HG03066 (cell line): ENCODE results near the gene GNG7.
"Not testable (repeated sequence)": the region's sequence is repeated elsewhere in the genome, so short reads cannot be mapped to it uniquely, and the experiment has no call there.

ENCODE experiments used
- ATAC-seq: cut with Tn5 transposase; IDR thresholded peaks from one replicate; pipeline ENCODE4 v1.9.1; 2021; ENCODE audit warnings: low read depth; ENCODE audit not compliant: unreplicated experiment

Gene GNG7

DNA sequence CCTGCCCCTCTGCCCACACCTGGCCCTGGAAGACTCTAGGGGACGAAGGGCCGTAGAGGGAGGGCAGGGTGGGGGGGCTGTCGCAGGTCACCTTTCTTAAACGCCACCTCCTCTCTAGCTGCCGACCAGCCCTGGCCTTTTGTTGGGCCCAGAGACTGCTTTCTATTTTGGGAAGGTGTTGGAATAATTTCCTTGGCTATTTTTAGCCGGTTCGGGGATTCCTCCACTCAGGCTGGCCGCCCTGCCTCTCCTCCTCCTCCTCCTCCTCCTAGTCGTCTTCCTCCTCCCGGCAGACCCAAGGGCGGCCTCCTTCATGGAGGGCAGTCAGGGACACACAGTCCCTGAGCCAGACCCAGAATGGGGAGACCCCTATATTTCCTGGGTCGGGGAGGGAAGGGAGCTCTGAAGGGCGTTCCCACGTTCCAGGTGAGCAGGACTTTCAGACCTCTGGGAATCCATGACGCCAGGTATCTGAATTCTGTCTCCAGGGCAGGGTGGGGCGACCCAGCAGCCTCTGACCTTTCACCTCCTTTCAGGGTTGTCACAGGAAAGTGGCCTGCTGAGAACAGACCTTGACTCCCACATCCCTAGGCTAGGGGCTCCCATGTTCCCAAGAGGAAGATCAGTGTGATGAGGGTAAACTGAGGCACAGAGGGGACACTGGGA, 206.7 kb downstream of the GNG7 start:
- no peak for ATAC-seq

DNA sequence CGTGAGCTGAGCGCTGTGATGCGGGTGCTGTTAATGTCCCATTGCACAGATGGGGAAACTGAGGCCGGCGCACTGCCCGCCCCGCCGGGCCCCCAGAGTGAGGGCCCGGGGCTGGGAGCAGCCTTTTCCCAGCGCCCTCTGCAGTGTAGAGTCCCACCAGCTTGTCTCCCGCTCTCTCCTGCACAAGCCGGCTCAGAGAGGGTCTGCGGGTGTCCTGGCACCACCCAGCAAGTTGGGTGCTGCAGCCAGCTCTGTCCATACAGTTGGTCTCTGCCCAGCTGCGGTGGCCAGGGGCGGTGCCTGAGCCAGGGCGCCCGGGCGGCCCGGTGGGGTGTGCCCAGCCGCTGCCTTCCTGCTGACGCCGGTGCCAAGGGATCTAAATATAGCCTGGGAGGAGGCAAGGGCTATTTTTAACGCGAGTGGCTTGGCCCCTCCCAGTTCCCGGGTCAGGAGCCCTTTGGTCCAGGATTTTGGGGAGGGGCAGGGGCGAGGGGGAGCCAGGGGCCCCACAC, 207.3 kb downstream of the GNG7 start:
- no peak for ATAC-seq

DNA sequence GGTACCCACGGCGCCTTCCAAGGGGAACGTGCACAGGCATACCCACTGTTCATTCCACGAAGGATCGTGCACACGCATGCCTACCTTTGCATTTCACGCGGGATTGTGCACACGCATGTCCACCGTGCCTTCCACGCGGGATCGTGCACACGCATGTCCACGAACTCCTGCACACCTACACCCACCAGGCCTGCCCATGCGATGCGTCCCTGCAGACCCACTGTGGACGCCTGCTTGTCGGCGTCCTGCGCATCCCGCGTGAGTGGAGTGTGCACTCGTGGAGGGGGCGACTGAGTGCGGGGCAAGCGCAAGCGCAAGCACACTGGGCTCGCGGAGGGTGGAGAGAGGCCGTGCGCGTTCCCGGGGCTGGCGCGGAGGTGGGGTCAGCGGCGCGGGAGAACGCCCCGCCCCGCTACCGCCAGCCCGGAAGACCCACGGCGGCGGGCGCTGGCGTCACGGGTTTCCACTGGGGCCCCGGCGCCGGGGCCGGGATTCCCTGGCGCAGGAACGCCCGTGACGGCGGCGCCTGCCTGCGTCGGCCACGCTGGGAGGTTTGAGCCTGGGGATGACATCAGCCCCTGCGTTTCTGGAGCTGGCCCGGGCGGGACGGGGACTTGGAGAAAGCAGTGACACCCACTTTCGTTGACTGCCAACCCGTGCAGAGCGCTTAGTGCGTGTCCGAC, 207.9 kb downstream of the GNG7 start:
- peak; percentile 54 for ATAC-seq

DNA sequence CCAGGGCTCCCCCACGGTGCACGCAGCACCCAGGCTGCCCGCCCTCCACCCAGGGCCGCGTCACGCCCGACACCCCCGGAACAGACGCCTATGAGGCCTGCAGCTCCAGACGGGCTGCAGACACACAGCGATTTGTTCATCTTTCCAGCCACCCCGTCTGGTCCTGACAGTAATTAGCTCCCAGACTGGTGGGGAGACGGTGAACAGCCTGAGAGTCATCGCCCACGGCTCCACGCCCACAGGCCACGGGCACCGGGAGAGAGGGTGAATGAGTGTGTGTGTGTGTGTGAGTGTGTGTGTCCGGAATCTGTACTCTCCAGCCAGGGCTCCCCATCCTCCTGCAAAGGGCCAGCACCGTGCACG, 208.4 kb downstream of the GNG7 start:
- no peak for ATAC-seq

DNA sequence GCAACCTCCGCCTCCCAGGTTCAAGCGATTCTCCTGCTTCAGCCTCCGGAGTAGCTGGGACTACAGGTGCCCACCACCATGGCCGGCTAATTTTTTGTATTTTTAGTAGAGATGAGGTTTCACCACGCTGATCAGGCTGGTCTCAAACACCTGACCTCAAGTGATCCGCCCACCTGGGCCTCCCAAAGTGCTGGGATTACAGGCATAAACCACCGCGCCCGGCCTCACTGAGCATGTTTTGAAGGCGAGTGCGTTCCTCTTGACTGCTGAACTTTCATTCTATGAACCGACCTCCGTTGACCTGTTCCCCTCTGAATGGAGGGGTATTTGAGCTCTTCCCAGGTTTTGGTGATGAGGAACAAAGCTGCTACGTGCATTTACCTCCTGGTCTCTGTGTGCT, 209.0 kb downstream of the GNG7 start:
- not testable (repeated sequence) for ATAC-seq

DNA sequence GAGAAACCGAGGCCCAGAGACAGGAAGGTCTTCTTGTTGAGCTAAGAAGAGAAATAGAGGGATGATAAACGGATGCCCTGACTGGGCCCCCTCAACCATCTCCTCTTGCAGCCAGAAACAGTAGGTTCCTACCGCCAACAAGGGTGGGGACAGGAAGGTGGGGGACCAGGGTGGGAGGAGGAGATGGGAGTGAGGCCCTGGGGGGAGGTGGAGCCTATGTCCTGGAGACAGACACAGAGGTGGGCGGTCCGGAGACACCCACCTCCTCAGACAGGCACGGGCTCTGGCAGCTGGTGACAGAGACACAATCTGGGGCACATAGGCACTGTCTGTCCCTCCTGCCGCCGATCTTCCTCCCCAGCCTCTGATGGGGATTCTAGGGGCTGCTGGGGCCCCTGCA, 209.6 kb downstream of the GNG7 start:
- ATAC-seq, result no peak

GRCh38 chr19:2491130-2491801, 211.2 kb downstream of the GNG7 start:
- ATAC-seq, result no peak

- no peak for ATAC-seq
Observed at GRCh38 chr19:2490659-2491058, 211.8 kb downstream of the GNG7 start.

DNA sequence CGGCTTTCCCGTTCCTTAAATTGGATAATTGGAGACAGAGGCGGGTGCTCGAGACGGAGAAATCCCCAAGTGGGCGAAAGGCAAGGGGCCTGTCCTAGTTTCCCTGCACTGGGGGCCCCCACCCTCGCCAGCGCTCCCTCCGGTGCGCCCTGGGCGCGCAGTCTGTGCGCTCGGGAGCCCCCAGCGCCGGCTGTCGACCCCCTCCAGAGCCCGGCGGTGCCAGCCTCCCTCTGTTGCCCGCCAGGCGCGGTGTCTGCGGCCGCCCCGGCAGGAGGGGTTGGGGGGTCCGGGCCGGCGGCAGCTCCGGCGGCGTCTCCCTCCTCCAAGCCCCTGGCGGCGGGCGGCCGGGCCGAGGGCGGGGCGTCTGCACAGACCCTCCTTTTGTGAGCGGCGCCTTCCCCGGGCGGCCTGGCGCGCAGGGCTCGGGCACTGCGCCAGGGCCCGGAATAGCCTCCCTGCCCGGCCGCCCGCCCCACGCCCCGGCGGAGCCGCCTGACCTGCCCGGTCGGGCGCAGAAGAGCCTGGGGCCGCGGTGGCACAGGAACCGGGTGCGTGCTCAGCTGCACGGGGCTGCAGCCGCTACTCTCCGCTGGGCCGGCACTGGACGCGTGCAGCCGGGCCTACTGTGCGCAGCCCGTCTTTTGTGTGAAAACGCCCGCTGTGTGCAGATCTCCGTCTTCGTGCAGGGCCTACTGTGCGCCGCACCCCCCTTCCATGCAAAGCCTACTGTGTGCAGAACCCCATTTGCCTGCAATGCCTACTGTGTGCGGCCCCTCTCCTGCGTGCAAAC, 213.4 kb downstream of the GNG7 start:
- no peak for ATAC-seq

DNA sequence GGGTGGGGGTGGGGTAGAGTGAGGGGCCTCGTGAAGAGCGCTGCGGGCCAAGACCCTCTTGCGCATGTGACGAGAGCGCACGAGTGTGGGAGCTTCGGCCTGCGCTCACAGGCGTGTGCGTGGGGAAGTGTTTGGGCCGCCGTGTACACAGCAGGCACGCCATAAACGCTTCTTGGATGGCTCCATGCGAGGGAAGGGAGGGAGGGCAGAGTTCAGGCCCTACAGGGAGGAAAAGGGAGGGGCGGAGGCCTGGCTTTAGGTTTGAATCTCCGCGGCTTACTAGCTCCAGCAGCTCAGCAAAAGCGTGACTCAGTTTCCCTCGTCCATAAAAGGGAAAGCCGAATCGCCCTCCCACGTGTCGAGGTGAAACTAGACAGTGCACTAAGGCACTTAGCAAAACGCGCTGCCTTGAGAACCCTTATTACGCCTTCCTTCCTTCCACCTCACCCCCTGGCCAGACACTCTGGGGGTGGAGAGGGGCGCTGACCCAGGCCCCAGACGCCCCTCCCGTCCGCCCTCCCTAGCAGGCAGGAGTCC, 214.0 kb downstream of the GNG7 start:
- no peak for ATAC-seq

- ATAC-seq, result no peak
Observed at GRCh38 chr19:2487842-2488241, 214.7 kb downstream of the GNG7 start.

DNA sequence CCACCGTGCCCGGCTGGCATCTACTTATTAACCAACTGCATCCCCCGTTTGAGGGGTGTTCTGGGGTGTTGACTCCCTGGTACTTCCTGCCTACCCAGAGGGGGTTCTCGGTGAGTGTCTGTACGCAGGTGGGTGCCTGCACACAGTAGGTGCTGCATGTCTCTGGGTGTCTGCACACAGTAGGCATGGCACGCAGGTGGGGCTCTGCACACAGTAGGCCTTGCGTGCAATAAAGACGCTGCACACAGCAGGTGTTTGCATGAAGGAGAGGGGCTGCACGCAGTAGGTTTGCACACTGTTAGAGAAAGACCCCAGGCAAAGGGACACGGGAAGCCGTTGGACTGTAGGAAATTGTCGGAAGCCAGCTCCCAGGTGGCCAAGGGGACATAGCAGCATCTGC, 215.4 kb downstream of the GNG7 start:
- ATAC-seq, result no peak

GRCh38 chr19:2485428-2485827, 217.1 kb downstream of the GNG7 start:
- ATAC-seq, result no peak

DNA sequence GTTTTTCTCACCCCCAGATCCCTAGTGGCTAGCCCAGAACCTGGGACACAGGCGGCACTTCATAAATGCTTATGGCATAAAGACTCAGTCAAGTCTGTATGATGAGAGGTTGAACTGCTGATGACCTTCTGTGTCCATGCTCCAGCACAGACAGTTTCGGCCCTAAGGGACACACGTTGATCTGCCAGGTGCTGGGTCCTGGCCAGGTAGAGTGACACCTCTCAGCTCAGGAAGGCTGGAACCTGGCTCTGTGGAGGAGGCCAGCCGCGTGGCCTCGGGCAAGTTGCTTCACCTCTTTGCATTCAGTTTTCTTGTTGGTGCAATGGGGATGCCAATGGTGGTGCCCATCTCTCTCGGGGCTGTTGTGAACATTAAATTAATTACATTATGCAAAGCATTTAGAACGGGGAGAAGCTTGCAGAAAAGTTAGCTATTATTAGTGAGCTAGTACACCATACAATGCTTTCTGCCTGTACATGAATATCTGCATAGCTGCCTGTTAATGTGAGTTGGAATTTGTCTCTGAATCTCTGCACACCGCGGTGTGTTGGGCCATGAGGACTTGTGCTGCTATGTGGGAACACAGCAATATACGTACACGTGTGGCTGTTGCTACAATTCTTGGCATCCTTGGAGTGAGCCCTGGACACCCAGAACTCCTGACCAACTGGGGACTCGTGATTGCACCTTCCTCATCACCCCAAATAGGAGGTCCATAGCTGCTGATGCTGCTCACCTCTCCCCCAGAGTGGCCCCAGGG, 218.1 kb downstream of the GNG7 start:
- ATAC-seq, result no peak

- no peak for ATAC-seq
Observed at GRCh38 chr19:2483484-2484151, 218.9 kb downstream of the GNG7 start.

DNA sequence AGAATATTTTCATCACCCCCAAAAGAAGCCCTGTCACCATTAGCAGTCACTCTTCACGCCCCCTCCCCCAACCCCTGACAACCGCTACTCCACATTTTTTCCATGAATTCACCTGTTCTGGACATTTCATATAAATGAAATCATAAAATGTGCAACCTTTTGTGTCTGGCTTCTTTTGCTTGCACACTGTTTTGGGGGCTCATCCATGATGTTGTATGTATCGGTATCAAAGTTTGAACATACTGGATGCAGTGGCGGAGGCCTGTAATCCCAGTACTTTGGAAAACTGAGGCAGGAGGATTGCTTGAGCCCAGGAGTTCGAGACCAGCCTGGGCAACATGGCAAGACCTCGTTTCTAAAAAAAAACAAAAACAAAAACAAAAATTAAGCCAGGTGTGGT, 219.4 kb downstream of the GNG7 start:
- ATAC-seq, result no peak

DNA sequence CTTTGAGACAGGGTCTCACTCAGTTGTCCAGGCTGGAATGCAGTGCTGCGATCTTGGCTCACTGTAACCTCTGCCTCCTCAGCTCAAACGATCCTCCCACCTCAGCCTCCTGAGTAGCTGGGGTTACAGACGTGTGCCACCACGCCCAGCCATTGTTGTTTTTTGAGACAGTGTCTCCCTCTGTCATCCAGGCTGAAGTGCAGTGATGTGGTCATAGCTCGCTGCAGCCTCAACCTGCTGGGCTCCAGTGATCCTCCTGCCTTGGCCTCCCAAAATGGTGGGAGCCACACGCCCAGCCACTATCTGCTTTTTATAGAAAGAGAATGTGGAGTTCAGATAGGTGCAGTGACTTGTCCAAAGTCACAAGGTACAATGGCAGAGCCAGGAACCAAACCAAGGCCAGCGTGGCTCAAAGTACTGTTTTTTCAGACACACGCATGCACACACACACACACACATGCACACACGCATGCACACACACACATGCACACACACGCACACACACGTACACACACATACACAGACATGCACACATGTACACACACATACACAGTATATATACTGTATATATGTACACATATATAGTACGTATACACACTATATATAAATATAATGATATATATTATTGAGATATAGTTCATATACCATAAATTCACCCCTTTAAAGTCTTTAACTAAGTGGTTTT, 220.0 kb downstream of the GNG7 start:
- no peak for ATAC-seq

- ATAC-seq, result no peak
Observed at GRCh38 chr19:2481466-2481865, 221.0 kb downstream of the GNG7 start.
